Gastrocnemius medialis (tissue), 4 donors: Measurements from ENCODE around the gene SLC39A11. TPM values are rescaled to one million over a fixed set of nuclear protein-coding genes. Genes with fewer than 3 reads are reported as not detected.

ENCODE experiments used
- ATAC-seq, 2 donors: fragments of 150-250 bp; one replicate each; pipeline ENCODE4 v1.9.1; 2016
- DNase-seq, 2 donors: peaks; one replicate each; pipeline ENCODE4 v3.0.0-alpha.2; 2019
- H3K27ac ChIP-seq, 4 donors: fragments of 200-600 bp; sonication (generic); 1 replicate in 1 of 4; 2 replicates in 3 of 4; pipeline ENCODE4 v1.5.1; 2016 to 2018; ENCODE audit warnings: mild to moderate bottlenecking in 2 of 4, moderate library complexity in 1 of 4
- H3K27me3 ChIP-seq, 3 donors: fragments of 200-600 bp; sonication (generic) in 2 of 3; 1 replicate in 1 of 3; 2 replicates in 2 of 3; pipeline versions ENCODE4 v1.5.1 to v1.6.0; 2016 to 2019; ENCODE audit warnings: mild to moderate bottlenecking in 1 of 3, moderate library complexity in 1 of 3
- H3K36me3 ChIP-seq, 2 donors: fragments of 200-600 bp; sonication (generic) in 1 of 2; one replicate each; pipeline ENCODE4 v1.5.1; 2017 to 2018
- H3K4me1 ChIP-seq, 2 donors: fragments of 200-600 bp; sonication (generic) in 1 of 2; one replicate each; pipeline ENCODE4 v1.5.1; 2016 to 2017; ENCODE audit warnings: mild to moderate bottlenecking in 2 of 2
- H3K4me3 ChIP-seq, 4 donors: fragments of 200-600 bp; sonication (generic) in 3 of 4; 1 replicate in 1 of 4; 2 replicates in 3 of 4; pipeline ENCODE4 v1.5.1; 2016 to 2019; ENCODE audit warnings: mild to moderate bottlenecking in 2 of 4
- H3K9me3 ChIP-seq, 3 donors: fragments of 200-600 bp; sonication (generic) in 2 of 3; 1 replicate in 1 of 3; 2 replicates in 2 of 3; pipeline ENCODE4 v1.5.1; 2016 to 2019
- POLR2A ChIP-seq, 2 donors: fragments of 450-650 bp; IDR thresholded peaks; one replicate each; pipeline ENCODE4 v1.6.1; 2017; ENCODE audit warnings: antibody characterized with exemption in 2 of 2, mild to moderate bottlenecking in 2 of 2, moderate library complexity in 2 of 2
- in situ Hi-C, 4 donors: fragments of 200-750 bp; cut with MboI; loops; one replicate each; pipeline versions ENCODE4 v1.15.0 to v1.8.0; 2017; ENCODE audit warnings: low sequenced_read_pairs in 4 of 4
- intact Hi-C: fragments of 100-400 bp; cut with DNase I; formaldehyde crosslinking; loops from one replicate; pipeline ENCODE4 v1.15.1; 2023; ENCODE audit warnings: low total_unique reads
- total RNA-seq, 4 donors: library from RNA; depleted of rRNA; stranded (reverse); fragments of >200 nt; gene quantifications; one replicate each; pipeline versions ENCODE4 v1.1.0 to v1.2.3, GENCODE V29; 2016
- TF ChIP-seq, protein P1 (sequence below), 5 experiments: fragments of 450-650 bp in 3 of 5; fragments of 200-600 bp in 2 of 5; sonication (generic) in 2 of 5; IDR thresholded peaks in 4 of 5; conservative IDR thresholded peaks in 1 of 5; 1 replicate in 4 of 5; 2 replicates in 1 of 5; pipeline ENCODE4 v1.5.1; 2016 to 2019; ENCODE audit warnings: antibody characterized with exemption in 5 of 5, mild to moderate bottlenecking in 3 of 5, moderate library complexity in 3 of 5

The SLC39A11 gene
- total RNA-seq, 4 donors from 2014 or later = 7.6 to 28.4 (median 10.7) TPM

DNA sequence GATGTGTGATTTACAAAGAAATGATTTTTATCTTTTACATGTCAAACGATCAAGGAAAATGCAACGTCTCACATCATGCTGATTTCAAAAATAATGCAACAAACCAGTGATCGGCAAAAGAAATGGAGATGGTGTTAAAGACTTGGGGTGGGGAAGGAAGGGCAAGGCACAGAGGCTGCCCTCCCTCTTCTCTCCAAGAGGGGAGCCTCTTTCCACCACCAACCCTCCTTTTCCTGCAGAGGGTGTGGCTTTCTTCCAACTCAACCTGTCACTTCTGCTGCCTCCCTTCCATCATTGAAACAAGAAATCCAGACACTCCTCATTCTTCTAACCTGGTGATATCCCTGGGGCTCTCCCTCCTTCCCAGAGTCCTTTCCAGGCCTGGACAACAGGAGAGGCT is 320.8 kb downstream of the SLC39A11 start:
- in situ Hi-C loops = no loop called here
- H3K36me3 ChIP-seq = no peaks in the 10 kb centered on the region

DNA sequence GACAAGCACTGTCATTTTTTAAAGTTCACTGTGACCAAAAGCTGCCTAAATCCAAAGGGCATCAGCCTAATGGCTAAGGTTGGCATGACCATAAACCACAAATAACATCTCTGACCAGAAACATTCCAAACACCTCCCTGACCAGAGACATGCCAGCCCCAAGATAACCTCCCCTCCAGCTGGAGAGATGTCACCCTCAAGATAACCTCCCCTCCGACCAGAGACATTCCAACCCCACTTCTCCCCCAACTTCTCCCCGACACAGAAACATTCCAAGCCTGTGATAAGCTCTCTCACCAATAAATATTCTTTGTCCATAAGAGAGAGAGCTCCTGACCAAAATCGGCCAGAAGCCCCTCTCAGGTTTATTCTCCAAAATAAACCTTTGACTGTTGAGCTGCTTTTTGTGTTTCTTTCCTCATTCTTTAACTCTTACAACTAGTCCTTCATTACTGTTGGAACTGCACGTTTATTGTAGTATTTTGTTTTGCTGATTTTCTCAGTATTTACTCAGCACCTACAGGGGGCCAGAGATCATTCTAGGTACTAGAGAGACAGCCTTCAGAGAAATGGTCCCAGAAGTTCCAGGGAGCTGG is 325.6 kb downstream of the SLC39A11 start:
- H3K36me3 ChIP-seq = no peaks in the 10 kb centered on the region
- ATAC-seq = no peak

More for the DNA sequence above, 320.8 kb downstream of the SLC39A11 start:
- H3K27ac ChIP-seq = no peak overlapping the region
- H3K9me3 ChIP-seq = no peaks in the 10 kb centered on the region
- no peak for ATAC-seq
- H3K4me3 ChIP-seq = no peak overlapping the region
- H3K27me3 ChIP-seq = no peaks in the 10 kb centered on the region
- intact Hi-C loops = no loop called here
- TF ChIP-seq, protein P1, sequence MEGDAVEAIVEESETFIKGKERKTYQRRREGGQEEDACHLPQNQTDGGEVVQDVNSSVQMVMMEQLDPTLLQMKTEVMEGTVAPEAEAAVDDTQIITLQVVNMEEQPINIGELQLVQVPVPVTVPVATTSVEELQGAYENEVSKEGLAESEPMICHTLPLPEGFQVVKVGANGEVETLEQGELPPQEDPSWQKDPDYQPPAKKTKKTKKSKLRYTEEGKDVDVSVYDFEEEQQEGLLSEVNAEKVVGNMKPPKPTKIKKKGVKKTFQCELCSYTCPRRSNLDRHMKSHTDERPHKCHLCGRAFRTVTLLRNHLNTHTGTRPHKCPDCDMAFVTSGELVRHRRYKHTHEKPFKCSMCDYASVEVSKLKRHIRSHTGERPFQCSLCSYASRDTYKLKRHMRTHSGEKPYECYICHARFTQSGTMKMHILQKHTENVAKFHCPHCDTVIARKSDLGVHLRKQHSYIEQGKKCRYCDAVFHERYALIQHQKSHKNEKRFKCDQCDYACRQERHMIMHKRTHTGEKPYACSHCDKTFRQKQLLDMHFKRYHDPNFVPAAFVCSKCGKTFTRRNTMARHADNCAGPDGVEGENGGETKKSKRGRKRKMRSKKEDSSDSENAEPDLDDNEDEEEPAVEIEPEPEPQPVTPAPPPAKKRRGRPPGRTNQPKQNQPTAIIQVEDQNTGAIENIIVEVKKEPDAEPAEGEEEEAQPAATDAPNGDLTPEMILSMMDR (IDR thresholded peaks at IDR 0.05 in 4 of 5, conservative IDR thresholded peaks at IDR 0.05 in 1 of 5) = no peak
- TF ChIP-seq POLR2A (IDR thresholded peaks at IDR 0.05) = no peak
- no peak for DNase-seq
- no peaks in the 10 kb centered on the region for H3K4me1 ChIP-seq

DNA sequence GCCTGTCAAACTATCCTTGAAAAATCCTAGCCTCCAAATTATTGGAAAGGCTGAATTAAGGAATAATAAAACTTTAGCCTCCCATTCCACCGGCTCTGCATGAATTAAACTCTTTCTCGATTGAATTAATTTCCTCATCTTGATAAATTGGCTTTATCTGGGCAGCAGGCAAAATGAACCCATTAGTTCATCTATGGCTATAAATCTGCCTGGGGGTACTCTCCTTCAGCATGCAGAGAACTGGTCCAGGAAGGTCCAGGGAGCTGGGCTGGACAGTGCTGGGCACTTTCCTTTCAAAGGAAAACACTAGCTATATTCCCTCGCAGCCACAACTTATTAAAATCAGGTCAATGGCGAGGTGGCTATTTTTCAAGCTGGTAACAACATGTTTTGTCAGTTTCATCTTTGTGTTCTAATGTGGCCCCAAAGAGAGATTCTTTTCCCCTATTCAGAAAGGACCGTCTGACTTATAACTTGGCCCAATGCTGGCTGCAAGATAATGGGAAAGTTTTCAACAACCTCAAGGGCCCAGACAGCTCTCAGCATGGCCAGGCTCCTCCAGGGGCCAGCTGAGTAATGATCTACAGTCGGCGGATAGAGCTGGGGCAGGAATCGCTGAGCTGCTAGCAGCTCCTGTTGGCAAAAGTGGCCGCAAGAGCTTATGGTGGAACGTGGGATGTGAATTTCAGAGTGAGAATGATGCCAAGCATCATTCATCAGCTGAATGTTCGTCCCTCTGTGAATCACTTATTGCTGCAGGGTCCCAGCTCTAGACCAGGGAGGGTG is 326.9 kb downstream of the SLC39A11 start:
- no peak overlapping the region for H3K4me3 ChIP-seq
- in situ Hi-C loops = no loop called here
- no peaks in the 10 kb centered on the region for H3K4me1 ChIP-seq
- no peak for DNase-seq
- TF ChIP-seq, protein P1 (IDR thresholded peaks at IDR 0.05 in 4 of 5, conservative IDR thresholded peaks at IDR 0.05 in 1 of 5) = no peak
- no peak for TF ChIP-seq POLR2A (IDR thresholded peaks at IDR 0.05)
- no peak for ATAC-seq
- intact Hi-C loops = no loop called here
- no peak overlapping the region for H3K27ac ChIP-seq
- H3K27me3 ChIP-seq = no peaks in the 10 kb centered on the region
- H3K36me3 ChIP-seq = no peaks in the 10 kb centered on the region
- no peaks in the 10 kb centered on the region for H3K9me3 ChIP-seq

More for the DNA sequence above, 325.6 kb downstream of the SLC39A11 start:
- DNase-seq = no peak
- H3K9me3 ChIP-seq = no peaks in the 10 kb centered on the region
- no peak overlapping the region for H3K4me3 ChIP-seq
- in situ Hi-C loops (no loop called here), intact Hi-C loops (no loop called here)
- H3K27me3 ChIP-seq = no peaks in the 10 kb centered on the region
- no peak for TF ChIP-seq POLR2A (IDR thresholded peaks at IDR 0.05)
- TF ChIP-seq, protein P1 (IDR thresholded peaks at IDR 0.05 in 4 of 5, conservative IDR thresholded peaks at IDR 0.05 in 1 of 5) = no peak
- H3K27ac ChIP-seq = no peak overlapping the region
- H3K4me1 ChIP-seq = no peaks in the 10 kb centered on the region

DNA sequence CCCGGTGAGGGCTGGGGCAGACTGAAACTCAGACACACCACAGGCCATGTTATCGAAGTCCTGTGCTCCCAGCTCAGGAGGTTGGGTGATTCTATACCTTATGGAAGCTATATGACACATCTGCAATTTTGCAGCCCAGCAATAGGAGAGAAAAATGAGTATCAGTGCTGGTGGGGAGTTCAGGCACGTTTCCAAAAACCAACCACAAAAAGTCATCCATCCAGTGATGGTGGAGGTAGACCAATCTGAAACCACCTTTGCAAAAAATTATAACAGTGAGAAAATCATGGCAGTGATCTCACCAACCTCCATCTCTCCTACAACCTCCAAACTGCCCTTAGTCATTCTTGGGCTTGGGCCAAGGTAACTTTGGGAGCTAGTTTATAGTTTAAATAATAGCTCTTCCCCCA is 327.9 kb downstream of the SLC39A11 start:
- DNase-seq (no peak), ATAC-seq (no peak)
- intact Hi-C loops (no loop called here), in situ Hi-C loops (no loop called here)
- no peaks in the 10 kb centered on the region for H3K36me3 ChIP-seq
- no peaks in the 10 kb centered on the region for H3K27me3 ChIP-seq
- H3K9me3 ChIP-seq = no peaks in the 10 kb centered on the region
- no peak overlapping the region for H3K4me3 ChIP-seq
- no peaks in the 10 kb centered on the region for H3K4me1 ChIP-seq
- TF ChIP-seq POLR2A (IDR thresholded peaks at IDR 0.05) = no peak
- TF ChIP-seq, protein P1 (IDR thresholded peaks at IDR 0.05 in 4 of 5, conservative IDR thresholded peaks at IDR 0.05 in 1 of 5) = no peak
- no peak overlapping the region for H3K27ac ChIP-seq
